Measurements from ENCODE around the gene NFATC2.
A peak's percentile ranks its signal among the peaks of the same experiment; 100 is the strongest.
"Not testable (repeated sequence)": the region's sequence is repeated elsewhere in the genome, so short reads cannot be mapped to it uniquely, and the experiment has no call there.

Gene NFATC2

DNA sequence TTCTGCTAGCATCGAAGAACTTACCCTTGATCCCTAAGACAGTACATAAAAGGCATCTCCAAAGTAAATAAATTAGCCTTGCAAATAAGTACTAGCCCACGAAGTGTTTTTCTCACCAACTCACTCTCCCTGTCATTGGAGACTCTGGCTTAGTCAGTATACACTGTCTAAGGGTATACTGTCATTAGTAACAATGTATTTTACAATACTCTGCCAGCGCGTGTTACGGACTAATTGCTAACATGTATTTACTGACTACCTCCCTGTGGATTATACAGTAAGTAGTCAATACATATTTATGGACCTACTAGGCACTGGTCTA lies 72.1 kb downstream of the NFATC2 start:
- DNase-seq (ENCODE audit: low spot score) = no peak

- no peak for DNase-seq (ENCODE audit: low spot score)
These were observed 72.7 kb downstream of the NFATC2 start for GRCh38 chr20:51469578-51470498.

DNA sequence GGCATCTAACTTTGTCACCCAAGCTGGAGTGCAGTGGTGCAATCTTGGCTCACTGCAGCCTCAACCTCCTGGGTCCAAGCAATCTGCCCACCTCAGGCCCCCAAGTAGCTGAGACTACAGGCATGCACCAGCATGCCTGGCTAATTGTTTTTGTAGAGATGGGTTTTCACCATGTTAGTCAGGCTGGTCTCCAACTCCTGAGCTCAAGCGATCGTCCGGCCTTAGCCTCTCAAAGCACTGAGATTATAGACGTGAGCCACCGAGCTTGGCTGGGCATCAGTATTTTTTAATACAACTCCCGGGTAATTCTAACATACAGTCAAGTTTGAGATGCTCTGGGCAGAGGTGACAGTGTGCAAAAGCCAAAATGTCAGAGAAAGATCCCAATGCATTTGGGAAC lies 73.5 kb downstream of the NFATC2 start:
- DNase-seq (ENCODE audit: low spot score) = no peak

- no peak for DNase-seq (ENCODE audit: low spot score)
These were observed 73.9 kb downstream of the NFATC2 start for GRCh38 chr20:51468636-51469035.

DNA sequence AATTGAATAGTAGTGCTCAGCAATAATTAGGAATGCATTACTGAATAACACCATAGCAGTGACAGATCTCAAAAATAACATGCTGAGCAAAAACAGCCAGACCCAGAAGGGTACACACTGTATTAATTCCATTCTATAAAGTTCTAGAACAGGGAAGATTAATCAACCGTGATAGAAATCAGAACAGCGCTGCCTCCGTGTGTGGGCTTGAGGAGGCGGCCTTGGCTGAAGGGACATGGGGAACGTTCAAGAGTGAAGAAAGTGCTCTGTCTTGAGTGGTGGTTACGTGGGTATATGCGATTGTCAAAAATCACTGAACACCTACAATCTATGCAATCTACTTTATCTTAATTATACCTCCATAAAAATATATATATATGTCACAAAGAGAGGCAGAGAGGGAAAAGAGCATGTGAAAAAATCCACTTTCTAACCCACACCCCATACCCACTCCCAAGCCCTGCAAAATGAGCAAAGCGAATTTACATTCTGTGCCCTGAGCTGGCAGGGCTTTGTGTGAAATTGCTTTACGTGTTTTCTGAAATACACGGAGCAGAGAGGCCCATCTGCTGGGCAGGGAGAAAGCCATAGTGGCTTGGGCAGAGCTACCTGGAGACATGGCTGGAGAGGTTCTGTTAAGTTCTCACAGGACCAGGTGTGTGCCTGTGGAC lies 74.4 kb downstream of the NFATC2 start:
- no peak for DNase-seq (ENCODE audit: low spot score)

DNA sequence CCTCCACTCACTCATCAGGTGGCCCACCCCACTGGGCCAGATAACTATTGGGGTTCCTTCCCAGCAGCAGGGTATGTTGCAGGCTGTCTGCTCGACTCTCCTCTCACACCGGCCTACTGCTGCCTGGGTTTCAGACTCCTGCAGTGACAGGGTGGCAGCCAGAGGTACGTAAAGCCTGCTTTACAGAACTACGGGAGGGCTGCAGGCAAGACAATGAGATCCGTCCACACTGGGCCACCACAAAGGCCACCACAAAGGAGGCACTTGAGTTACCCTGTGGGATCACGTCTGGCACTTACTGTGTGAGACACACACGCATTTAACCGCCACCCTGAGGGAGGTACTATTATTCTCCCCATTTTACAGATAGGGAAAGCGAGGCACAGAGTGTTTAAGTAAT lies 78.5 kb downstream of the NFATC2 start:
- DNase-seq (ENCODE audit: low spot score) = no peak

- DNase-seq (ENCODE audit: low spot score) = no peak
These were observed 79.0 kb downstream of the NFATC2 start for GRCh38 chr20:51463560-51463959.

DNA sequence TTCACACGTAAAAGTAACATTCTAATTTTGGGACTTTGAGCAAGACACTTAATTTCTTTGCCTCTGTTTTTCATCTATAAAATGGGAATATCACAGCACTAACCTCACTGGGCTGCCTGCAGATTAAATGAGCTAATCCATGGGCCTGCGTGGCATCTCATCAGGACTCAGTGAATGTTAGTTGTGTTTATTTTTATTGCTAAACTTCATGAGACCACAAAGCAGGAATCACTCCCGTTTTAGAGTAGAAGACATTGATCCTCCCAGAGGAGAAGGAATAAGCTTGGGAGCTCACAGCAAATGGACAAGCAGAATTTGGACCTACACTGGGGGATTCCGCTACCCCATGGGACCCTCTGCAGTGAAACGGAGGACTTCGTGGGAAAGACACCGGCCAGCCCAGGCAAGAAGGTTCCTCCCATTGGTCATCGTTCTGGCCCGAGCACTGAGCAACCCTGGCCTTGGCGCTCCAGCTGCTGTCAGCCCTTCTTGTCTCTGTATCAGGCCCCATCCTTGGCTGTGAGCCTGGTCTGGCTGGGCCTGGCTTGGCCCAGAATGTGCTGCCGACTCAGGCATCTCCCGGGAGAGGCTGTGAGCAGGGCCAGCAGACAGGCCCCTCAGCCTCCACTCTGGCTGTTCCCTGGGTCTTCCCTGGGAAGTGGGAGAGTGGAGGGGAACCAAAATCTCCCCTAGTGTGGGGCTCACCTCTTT lies 79.8 kb downstream of the NFATC2 start:
- no peak for DNase-seq (ENCODE audit: low spot score)

- DNase-seq (ENCODE audit: low spot score) = not testable (repeated sequence)
These were observed 80.7 kb downstream of the NFATC2 start for GRCh38 chr20:51461846-51462245.

DNA sequence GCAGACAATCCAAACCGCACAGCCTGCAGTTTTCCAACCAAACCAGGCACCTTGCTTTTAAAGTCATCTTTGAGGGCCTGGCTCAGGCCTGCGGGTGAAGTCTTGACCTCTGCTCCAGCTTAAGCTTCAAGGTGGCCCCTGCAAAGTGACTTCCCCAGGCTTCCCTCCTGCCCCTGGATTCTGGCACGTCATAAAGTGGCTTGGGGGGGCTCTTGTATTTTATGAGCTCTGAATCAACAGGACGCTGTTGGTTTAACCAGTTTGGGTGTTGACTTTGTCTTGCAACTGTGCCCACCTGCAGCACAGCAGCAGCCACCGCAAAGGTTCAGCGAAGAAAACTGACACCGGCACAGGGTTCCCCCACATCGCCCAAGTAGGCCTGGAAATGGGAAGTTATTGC lies 81.2 kb downstream of the NFATC2 start:
- DNase-seq (ENCODE audit: low spot score) = no peak

GRCh38 chr20:51460569-51461265 lies 81.8 kb downstream of the NFATC2 start:
- DNase-seq (ENCODE audit: low spot score) = no peak

DNA sequence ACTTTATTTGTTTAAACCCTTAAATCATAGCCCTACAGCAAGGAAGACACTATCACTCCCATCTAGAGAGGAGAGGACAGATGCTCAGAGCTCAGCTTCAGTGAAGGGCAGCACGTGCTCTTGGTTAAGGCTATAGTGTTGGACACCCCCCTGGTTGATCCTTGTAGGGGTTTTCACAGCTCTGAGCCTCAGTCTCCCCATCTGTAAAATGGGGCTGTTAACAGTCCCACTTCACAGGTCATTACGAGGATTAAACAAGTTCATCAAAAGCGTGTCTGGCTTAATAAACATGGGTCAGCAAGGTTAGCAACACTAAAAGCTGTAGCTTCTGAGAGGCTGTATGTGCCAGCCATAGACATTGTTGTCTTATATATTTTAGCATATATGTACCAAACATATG lies 82.4 kb downstream of the NFATC2 start:
- DNase-seq (ENCODE audit: low spot score) = no peak

GRCh38 chr20:51458751-51459439 lies 83.6 kb downstream of the NFATC2 start:
- DNase-seq (ENCODE audit: low spot score) = no peak

DNA sequence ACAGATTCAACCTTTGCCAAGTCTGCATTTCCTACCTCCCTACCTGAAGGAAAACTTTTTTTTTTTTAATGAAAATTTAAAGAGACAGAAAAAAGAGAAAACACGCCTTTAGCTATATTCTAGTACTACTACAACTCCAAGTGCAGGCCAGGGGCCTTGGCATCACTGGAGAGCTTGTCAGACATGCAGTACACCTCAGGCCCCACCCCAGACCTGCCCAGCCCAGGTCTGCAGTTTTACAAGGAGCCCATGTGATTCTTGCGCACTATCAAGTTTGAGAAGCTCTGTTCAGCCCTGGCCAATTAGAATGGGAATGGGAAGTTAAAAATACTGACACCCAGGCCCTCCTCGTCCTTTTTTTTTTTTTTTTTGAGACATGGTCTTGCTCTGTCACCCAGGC lies 85.0 kb downstream of the NFATC2 start:
- DNase-seq (ENCODE audit: low spot score) = no peak

GRCh38 chr20:51456511-51457509 lies 85.7 kb downstream of the NFATC2 start:
- DNase-seq (ENCODE audit: low spot score) = peak; percentile 73

DNA sequence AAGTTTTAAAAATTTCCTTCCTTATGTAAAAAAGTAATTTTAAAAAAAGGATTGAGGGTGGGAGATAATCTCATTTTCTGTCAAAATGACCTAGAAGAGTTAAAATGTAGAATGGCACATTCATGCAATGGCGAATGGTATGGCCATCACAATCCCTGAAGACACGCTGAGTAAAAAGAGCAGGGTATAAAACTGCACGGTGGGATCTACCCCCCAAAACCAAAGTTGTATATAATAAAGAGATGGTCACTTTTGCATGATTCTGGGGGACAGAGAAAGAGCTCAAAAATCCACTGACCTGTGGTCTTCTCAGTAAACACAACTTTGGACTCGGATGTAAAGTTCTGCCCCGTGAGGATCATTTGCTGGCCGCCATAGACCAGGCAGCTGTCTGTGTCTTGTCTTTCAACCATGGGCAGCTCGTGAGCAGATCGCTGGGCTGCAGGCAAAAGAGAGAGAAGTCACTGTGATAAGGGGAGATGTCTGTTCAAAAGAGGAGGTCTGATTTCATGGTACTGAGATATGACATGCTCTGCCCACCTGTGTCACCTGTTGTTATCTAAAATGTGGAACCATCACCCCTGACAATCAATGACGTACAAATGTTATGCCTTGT lies 88.2 kb downstream of the NFATC2 start:
- DNase-seq (ENCODE audit: low spot score) = no peak

GRCh38 chr20:51452734-51453365 lies 89.7 kb downstream of the NFATC2 start:
- no peak for DNase-seq (ENCODE audit: low spot score)

- no peak for DNase-seq (ENCODE audit: low spot score)
These were observed 90.4 kb downstream of the NFATC2 start for GRCh38 chr20:51452091-51452613.

DNA sequence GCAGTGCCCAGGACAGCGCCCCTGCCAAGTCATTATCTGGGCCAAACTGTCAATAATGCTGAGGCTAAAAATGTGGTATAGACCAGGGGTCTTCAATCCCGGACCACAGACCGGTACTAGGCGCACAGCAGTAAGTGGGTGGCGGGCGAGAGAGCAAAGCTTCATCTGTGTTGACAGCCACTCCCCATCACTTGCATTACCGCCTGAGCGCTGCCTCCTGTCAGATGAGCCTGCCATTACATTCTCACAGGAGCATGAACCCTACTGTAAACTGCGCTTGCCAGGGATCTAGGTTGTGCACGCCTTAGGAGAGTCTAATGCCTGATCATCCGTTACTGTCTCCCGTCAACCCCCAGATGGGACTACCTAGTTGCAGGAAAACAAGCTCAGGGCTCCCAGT lies 91.0 kb downstream of the NFATC2 start:
- DNase-seq (ENCODE audit: low spot score) = no peak
